ENCODE data around the gene EXD2.

The EXD2 gene

DNA sequence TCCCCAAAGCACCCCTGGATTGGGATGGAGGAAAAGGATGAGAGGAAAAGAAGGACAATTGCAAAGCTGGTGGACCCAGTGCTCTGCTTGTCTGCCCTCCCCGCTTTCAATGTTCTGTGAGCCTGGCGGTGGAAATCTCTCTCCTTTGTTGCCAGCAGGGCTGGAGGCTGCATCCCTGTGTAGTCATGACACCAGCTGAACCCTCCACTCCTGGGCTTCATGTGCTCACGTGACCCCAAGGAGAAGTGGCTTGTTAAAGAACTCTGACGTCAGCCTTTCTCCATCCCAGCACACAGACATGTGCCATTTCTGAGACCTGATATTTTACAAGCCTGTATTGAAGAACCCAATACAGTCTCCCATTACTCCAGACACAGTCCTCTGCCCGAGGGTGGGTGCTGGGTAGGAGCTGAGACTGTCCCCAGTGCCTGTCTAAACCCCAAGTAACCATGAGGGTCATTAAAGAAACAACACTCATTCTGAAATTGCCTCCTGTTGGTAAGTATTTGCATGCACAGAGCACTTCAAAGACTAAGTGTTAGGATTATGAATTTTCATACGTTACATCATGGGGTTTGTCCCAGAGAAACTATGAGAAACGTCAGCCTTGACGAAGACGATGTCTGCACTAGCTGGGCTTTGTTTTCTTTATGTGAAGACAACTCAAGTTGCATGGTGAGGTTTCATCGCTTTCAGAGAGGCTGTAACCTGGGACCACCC, 90.3 kb downstream of the EXD2 start:
- DNase-seq (ENCODE audit: low read depth, low spot score) = no peak
- H3K4me3 ChIP-seq (ENCODE audit: low read depth, low read length) = no peak overlapping the region
- CTCF ChIA-PET = interaction anchor here (1.2 to 1.5 kb wide), 4 partner anchors 12 to 299 kb away, joined by 3 to 5 read pairs (median 3); no protein-coding TSS in a partner anchor
- POLR2A ChIA-PET = no interaction called here
- TF ChIP-seq, protein P1, sequence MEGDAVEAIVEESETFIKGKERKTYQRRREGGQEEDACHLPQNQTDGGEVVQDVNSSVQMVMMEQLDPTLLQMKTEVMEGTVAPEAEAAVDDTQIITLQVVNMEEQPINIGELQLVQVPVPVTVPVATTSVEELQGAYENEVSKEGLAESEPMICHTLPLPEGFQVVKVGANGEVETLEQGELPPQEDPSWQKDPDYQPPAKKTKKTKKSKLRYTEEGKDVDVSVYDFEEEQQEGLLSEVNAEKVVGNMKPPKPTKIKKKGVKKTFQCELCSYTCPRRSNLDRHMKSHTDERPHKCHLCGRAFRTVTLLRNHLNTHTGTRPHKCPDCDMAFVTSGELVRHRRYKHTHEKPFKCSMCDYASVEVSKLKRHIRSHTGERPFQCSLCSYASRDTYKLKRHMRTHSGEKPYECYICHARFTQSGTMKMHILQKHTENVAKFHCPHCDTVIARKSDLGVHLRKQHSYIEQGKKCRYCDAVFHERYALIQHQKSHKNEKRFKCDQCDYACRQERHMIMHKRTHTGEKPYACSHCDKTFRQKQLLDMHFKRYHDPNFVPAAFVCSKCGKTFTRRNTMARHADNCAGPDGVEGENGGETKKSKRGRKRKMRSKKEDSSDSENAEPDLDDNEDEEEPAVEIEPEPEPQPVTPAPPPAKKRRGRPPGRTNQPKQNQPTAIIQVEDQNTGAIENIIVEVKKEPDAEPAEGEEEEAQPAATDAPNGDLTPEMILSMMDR (IDR thresholded peaks at IDR 0.05; ENCODE audit: insufficient read depth, low read length, missing control alignments) = no peak

DNA sequence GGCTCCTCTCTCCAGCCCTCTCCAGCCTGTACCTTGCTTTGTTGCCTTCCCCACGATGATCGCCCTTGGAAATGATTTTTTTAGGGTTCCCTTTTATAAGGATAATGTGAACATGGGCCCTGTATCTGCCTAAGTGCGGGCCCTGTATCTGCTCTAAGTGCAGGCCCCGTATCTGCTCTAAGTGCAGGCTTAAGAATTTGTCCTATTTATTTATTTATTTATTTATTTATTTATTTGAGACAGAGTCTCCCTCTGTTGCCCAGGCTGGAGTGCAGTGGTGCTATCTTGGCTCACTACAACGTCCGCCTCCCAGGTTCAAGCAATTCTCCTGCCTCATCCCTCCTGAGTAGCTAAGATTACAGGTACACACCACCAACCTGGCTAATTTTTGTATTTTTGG, 91.2 kb downstream of the EXD2 start:
- TF ChIP-seq, protein P1 (IDR thresholded peaks at IDR 0.05; ENCODE audit: insufficient read depth, low read length, missing control alignments) = no peak
- POLR2A ChIA-PET = no interaction called here
- H3K4me3 ChIP-seq (ENCODE audit: low read depth, low read length) = no peak overlapping the region
- DNase-seq (ENCODE audit: low read depth, low spot score) = no peak
- CTCF ChIA-PET = interaction anchor here (1.0 to 1.2 kb wide), 2 partner anchors 40 to 109 kb away, joined by 3 to 5 read pairs; no protein-coding TSS in a partner anchor

DNA sequence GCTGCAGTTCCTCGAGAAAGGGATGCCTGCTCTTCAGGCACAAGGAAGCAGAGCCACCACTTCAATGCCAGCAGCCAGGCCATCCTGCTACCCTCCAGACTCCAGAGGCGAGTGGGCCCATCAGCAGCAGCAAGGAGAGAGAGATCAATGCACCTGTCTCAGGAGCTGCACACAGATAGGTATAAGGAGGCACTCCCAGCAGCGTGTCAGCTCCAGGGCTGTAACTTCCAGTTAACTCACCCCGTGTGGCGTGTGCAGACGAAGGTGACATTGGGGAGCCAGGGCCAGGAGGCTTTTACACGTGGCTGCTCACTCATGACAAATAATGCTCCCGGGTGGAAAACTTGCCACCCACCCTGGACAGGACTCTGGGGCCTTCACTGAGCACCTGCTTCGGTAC, 92.9 kb downstream of the EXD2 start:
- POLR2A ChIA-PET = no interaction called here
- H3K4me3 ChIP-seq (ENCODE audit: low read depth, low read length) = no peak overlapping the region
- TF ChIP-seq, protein P1 (IDR thresholded peaks at IDR 0.05; ENCODE audit: insufficient read depth, low read length, missing control alignments) = no peak
- CTCF ChIA-PET = interaction anchor here (1.3 kb wide), 1 partner anchor 25 kb away, joined by 3 read pairs; no protein-coding TSS in a partner anchor
- DNase-seq (ENCODE audit: low read depth, low spot score) = no peak

DNA sequence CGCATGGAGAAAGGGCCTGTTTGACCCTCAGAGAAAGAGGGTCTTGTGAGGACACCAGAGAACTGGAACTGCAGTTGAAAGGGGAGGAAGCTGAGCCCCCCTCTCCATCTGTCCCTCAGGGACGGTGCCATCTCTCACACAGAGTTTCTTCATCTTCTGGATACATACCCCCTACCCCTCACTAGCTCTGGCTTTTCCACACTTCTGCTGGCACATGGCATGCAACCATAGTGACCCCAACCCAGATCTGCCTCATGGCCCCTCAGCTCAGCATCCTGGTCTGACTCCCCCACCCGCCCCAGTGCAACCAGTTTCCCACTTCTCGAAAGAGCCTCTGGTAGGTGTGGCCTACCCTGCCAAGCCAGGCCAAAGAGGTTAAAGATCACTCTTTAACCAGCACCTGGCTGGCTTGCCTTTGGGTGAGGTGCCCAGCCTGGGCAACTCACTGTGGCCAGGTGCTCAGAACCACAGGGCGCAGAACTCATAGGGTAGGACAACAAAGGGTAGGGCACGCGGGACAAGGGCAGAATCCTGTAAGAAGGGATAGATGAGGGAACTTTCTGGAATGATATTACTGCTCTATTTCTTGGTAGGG, 94.5 kb downstream of the EXD2 start:
- TF ChIP-seq, protein P1 (IDR thresholded peaks at IDR 0.05; ENCODE audit: insufficient read depth, low read length, missing control alignments) = no peak
- no peak overlapping the region for H3K4me3 ChIP-seq (ENCODE audit: low read depth, low read length)
- POLR2A ChIA-PET = no interaction called here
- DNase-seq (ENCODE audit: low read depth, low spot score) = no peak
- CTCF ChIA-PET = interaction anchor here (1.0 kb wide), 1 partner anchor 22 kb away, joined by 3 read pairs; no protein-coding TSS in a partner anchor

DNA sequence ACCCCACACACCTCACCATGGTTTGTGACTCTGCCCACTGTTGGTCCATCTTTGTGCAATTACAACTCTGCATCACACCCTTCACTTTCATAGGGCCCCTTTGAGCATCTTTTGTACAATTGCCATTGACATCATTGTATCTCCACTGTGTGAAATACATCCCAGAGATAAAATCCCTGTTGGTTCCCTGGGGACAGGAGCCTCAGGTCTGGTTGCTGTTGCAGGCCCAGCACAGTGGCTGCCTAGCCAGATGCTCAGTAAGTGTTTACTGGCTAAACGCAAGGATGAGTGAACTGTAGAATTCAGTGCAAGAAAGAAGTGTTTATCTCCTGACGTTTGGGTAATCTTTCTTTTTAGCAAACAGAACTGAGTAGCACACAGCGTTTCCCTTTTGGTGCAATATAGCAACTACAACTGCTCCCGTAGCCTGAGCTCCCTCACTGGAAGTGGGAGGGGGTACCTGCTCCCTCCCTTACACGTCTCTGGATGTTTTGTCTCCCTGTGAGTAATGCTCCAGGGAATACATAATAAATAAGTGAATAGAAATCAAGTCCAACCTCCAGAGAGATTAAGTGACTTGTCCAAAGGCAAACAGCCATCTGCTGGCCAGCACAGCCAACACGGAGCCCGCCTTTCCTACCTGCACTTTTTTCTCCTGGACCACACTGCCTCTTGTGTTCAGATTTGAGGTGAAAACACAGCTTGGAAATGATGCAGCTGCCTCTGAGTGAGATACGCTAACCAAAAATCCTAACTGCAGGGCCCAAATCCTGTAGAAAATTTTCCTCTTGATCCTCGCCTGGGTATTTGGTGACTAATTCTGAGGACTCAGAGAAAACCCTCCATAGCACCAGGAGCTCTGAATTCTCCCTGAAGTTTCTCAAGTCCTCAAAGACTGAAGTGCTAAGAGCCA, 96.1 kb downstream of the EXD2 start:
- DNase-seq (ENCODE audit: low read depth, low spot score) = no peak
- TF ChIP-seq, protein P1 (IDR thresholded peaks at IDR 0.05; ENCODE audit: insufficient read depth, low read length, missing control alignments) = no peak
- ChIA-PET POLR2A (no interaction called here), CTCF (interaction anchor here (0.6 to 2.6 kb wide), 17 partner anchors 8 to 203 kb away, joined by 3 to 9 read pairs (median 3); no protein-coding TSS in a partner anchor)
- no peak overlapping the region for H3K4me3 ChIP-seq (ENCODE audit: low read depth, low read length)

All from AG04449 (cell line).